Measurements from ENCODE around the gene ERCC3. TPM values are rescaled to one million over a fixed set of nuclear protein-coding genes. Genes with fewer than 3 reads are reported as not detected.

ERCC3 gene
- total and polyA plus RNA-seq, 2 of the 13 experiments (the other 11 are each of a cell fraction or from before 2014, with no cell fraction given), result 49.7 to 64.6 TPM

DNA sequence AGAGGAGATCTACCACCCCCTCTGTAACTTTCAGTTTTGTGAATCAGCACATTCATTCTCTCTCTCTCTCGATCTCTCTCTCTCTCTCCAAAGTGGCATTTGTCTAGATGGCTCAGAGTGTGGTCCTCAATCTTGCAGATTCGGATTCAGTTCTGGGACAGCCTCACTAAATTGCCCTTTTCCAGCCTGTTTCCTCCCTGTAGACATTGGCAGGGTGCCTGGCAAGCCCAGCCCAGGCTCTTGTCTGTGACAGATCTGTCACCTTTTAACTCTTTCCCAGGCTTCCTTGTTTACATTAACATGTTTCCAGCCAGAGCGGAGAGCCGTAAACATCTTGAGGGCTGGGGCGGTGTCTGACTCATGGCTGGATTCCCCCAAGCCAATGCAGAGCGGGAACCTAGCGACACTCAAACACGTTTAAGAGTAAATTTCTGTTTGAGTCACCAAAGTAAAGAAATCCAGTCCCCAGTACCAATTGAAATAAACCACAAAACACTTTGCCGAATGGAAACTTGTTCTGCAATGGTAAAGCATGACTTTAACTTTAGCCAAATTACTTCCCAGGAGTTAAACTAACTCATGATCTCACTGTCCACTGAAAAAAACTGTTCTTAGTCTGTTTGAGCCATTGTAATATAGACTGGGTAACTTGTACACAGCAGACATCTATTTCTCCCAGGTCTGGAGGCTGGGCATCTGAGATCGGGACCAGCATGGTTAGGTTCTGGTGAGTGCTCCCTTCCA is 67.3 kb downstream of the ERCC3 start (continued):
- TF ChIP-seq, protein P1, sequence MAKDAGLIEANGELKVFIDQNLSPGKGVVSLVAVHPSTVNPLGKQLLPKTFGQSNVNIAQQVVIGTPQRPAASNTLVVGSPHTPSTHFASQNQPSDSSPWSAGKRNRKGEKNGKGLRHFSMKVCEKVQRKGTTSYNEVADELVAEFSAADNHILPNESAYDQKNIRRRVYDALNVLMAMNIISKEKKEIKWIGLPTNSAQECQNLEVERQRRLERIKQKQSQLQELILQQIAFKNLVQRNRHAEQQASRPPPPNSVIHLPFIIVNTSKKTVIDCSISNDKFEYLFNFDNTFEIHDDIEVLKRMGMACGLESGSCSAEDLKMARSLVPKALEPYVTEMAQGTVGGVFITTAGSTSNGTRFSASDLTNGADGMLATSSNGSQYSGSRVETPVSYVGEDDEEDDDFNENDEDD (CRISPR knock-in tag; IDR thresholded peaks at IDR 0.05; ENCODE audit: borderline replicate concordance), result no peak
- TF ChIP-seq ZSCAN20 (CRISPR knock-in tag; IDR thresholded peaks at IDR 0.05; ENCODE audit: borderline replicate concordance), result no peak
- no peak for TF ChIP-seq RXRB (CRISPR knock-in tag; IDR thresholded peaks at IDR 0.05; ENCODE audit: borderline replicate concordance)
- TF ChIP-seq, protein P2, sequence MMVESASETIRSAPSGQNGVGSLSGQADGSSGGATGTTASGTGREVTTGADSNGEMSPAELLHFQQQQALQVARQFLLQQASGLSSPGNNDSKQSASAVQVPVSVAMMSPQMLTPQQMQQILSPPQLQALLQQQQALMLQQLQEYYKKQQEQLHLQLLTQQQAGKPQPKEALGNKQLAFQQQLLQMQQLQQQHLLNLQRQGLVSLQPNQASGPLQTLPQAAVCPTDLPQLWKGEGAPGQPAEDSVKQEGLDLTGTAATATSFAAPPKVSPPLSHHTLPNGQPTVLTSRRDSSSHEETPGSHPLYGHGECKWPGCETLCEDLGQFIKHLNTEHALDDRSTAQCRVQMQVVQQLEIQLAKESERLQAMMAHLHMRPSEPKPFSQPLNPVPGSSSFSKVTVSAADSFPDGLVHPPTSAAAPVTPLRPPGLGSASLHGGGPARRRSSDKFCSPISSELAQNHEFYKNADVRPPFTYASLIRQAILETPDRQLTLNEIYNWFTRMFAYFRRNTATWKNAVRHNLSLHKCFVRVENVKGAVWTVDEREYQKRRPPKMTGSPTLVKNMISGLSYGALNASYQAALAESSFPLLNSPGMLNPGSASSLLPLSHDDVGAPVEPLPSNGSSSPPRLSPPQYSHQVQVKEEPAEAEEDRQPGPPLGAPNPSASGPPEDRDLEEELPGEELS (CRISPR knock-in tag; IDR thresholded peaks at IDR 0.05), result peak; percentile 46; the same call in 1 of the 2 replicates
- TF ChIP-seq, protein P3, sequence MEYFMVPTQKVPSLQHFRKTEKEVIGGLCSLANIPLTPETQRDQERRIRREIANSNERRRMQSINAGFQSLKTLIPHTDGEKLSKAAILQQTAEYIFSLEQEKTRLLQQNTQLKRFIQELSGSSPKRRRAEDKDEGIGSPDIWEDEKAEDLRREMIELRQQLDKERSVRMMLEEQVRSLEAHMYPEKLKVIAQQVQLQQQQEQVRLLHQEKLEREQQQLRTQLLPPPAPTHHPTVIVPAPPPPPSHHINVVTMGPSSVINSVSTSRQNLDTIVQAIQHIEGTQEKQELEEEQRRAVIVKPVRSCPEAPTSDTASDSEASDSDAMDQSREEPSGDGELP (IDR thresholded peaks at IDR 0.05; ENCODE audit: borderline replicate concordance, low read depth), result no peak
- no peak for TF ChIP-seq ZKSCAN5 (CRISPR knock-in tag; IDR thresholded peaks at IDR 0.05)
- TF ChIP-seq DR1 (CRISPR knock-in tag; IDR thresholded peaks at IDR 0.05), result no peak
- TF ChIP-seq GATAD2A (CRISPR knock-in tag; IDR thresholded peaks at IDR 0.05), result peak; percentile 24; the same call in 1 of the 2 replicates
- peak; percentile 65; the same call in 1 of the 2 replicates for TF ChIP-seq FOXA3 (CRISPR knock-in tag; IDR thresholded peaks at IDR 0.05)
- TF ChIP-seq HNRNPK (IDR thresholded peaks at IDR 0.05; ENCODE audit: low read depth, low read length, poor library complexity, severe bottlenecking), result no peak
- TF ChIP-seq RBM39 (IDR thresholded peaks at IDR 0.05; ENCODE audit: low read depth, low read length, poor library complexity, severe bottlenecking), result no peak
- TF ChIP-seq NRL (CRISPR knock-in tag; IDR thresholded peaks at IDR 0.05; ENCODE audit: borderline replicate concordance), result no peak
- no peak for TF ChIP-seq ZNF607 (CRISPR knock-in tag; IDR thresholded peaks at IDR 0.05; ENCODE audit: borderline replicate concordance)
- TF ChIP-seq, protein P4, sequence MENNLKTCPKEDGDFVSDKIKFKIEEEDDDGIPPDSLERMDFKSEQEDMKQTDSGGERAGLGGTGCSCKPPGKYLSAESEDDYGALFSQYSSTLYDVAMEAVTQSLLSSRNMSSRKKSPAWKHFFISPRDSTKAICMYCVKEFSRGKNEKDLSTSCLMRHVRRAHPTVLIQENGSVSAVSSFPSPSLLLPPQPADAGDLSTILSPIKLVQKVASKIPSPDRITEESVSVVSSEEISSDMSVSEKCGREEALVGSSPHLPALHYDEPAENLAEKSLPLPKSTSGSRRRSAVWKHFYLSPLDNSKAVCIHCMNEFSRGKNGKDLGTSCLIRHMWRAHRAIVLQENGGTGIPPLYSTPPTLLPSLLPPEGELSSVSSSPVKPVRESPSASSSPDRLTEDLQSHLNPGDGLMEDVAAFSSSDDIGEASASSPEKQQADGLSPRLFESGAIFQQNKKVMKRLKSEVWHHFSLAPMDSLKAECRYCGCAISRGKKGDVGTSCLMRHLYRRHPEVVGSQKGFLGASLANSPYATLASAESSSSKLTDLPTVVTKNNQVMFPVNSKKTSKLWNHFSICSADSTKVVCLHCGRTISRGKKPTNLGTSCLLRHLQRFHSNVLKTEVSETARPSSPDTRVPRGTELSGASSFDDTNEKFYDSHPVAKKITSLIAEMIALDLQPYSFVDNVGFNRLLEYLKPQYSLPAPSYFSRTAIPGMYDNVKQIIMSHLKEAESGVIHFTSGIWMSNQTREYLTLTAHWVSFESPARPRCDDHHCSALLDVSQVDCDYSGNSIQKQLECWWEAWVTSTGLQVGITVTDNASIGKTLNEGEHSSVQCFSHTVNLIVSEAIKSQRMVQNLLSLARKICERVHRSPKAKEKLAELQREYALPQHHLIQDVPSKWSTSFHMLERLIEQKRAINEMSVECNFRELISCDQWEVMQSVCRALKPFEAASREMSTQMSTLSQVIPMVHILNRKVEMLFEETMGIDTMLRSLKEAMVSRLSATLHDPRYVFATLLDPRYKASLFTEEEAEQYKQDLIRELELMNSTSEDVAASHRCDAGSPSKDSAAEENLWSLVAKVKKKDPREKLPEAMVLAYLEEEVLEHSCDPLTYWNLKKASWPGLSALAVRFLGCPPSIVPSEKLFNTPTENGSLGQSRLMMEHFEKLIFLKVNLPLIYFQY (CRISPR knock-in tag; IDR thresholded peaks at IDR 0.05; ENCODE audit: borderline replicate concordance), result no peak
- TF ChIP-seq, protein P5, sequence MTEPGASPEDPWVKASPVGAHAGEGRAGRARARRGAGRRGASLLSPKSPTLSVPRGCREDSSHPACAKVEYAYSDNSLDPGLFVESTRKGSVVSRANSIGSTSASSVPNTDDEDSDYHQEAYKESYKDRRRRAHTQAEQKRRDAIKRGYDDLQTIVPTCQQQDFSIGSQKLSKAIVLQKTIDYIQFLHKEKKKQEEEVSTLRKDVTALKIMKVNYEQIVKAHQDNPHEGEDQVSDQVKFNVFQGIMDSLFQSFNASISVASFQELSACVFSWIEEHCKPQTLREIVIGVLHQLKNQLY (CRISPR knock-in tag; IDR thresholded peaks at IDR 0.05), result no peak
- TF ChIP-seq SIX4 (CRISPR knock-in tag; IDR thresholded peaks at IDR 0.05), result no peak
- TF ChIP-seq ZNF44 (CRISPR knock-in tag; IDR thresholded peaks at IDR 0.05), result no peak
- no peak for TF ChIP-seq ZNF839 (CRISPR knock-in tag; IDR thresholded peaks at IDR 0.05; ENCODE audit: borderline replicate concordance)
- TF ChIP-seq, protein P6, sequence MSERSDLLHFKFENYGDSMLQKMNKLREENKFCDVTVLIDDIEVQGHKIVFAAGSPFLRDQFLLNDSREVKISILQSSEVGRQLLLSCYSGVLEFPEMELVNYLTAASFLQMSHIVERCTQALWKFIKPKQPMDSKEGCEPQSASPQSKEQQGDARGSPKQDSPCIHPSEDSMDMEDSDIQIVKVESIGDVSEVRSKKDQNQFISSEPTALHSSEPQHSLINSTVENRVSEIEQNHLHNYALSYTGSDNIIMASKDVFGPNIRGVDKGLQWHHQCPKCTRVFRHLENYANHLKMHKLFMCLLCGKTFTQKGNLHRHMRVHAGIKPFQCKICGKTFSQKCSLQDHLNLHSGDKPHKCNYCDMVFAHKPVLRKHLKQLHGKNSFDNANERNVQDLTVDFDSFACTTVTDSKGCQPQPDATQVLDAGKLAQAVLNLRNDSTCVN (CRISPR knock-in tag; IDR thresholded peaks at IDR 0.05; ENCODE audit: borderline replicate concordance), result no peak
